ENCODE results near the gene TMEM167B.
"Not testable (repeated sequence)": the region's sequence is repeated elsewhere in the genome, so short reads cannot be mapped to it uniquely, and the experiment has no call there.

TMEM167B gene

GRCh38 chr1:109115685-109116084 lies 25.1 kb downstream of the TMEM167B start:
- no peak for FAIRE-seq

GRCh38 chr1:109116286-109116685 lies 25.7 kb downstream of the TMEM167B start:
- FAIRE-seq, result no peak

GRCh38 chr1:109118089-109118488 lies 27.5 kb downstream of the TMEM167B start:
- no peak for FAIRE-seq

GRCh38 chr1:109120356-109120755 lies 29.8 kb downstream of the TMEM167B start:
- no peak for FAIRE-seq

- FAIRE-seq, result no peak
Observed at GRCh38 chr1:109131059-109131458, 40.5 kb downstream of the TMEM167B start.

- no peak for FAIRE-seq
Observed at GRCh38 chr1:109131800-109132199, 41.2 kb downstream of the TMEM167B start.

GRCh38 chr1:109133002-109133706 lies 42.6 kb downstream of the TMEM167B start:
- FAIRE-seq, result no peak

GRCh38 chr1:109133815-109134214 lies 43.3 kb downstream of the TMEM167B start:
- FAIRE-seq, result no peak

- FAIRE-seq, result no peak
Observed at GRCh38 chr1:109134423-109134822, 43.9 kb downstream of the TMEM167B start.

- no peak for FAIRE-seq
Observed at GRCh38 chr1:109135940-109136339, 45.4 kb downstream of the TMEM167B start.

- no peak for FAIRE-seq
Observed at GRCh38 chr1:109136766-109137165, 46.2 kb downstream of the TMEM167B start.

- FAIRE-seq, result no peak
Observed at GRCh38 chr1:109137958-109138357, 47.4 kb downstream of the TMEM167B start.

- no peak for FAIRE-seq
Observed at GRCh38 chr1:109138358-109138757, 47.8 kb downstream of the TMEM167B start.

GRCh38 chr1:109140392-109140791 lies 49.8 kb downstream of the TMEM167B start:
- FAIRE-seq, result no peak

- no peak for FAIRE-seq
Observed at GRCh38 chr1:109142260-109142659, 51.7 kb downstream of the TMEM167B start.

- FAIRE-seq, result not testable (repeated sequence)
Observed at GRCh38 chr1:109142725-109143124, 52.2 kb downstream of the TMEM167B start.
